Measurements from ENCODE around the gene PCDHA7. TPM values are rescaled to one million over a fixed set of nuclear protein-coding genes. Genes with fewer than 3 reads are reported as not detected.
A peak's percentile ranks its signal among the peaks of the same experiment; 100 is the strongest.

The PCDHA7 gene
- total RNA-seq, 4 donors from 2014 or later: 0.15 to 0.19 TPM; not detected in 2

- no peak for TF ChIP-seq POLR2A (IDR thresholded peaks at IDR 0.05)
- TF ChIP-seq, protein P1, sequence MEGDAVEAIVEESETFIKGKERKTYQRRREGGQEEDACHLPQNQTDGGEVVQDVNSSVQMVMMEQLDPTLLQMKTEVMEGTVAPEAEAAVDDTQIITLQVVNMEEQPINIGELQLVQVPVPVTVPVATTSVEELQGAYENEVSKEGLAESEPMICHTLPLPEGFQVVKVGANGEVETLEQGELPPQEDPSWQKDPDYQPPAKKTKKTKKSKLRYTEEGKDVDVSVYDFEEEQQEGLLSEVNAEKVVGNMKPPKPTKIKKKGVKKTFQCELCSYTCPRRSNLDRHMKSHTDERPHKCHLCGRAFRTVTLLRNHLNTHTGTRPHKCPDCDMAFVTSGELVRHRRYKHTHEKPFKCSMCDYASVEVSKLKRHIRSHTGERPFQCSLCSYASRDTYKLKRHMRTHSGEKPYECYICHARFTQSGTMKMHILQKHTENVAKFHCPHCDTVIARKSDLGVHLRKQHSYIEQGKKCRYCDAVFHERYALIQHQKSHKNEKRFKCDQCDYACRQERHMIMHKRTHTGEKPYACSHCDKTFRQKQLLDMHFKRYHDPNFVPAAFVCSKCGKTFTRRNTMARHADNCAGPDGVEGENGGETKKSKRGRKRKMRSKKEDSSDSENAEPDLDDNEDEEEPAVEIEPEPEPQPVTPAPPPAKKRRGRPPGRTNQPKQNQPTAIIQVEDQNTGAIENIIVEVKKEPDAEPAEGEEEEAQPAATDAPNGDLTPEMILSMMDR (IDR thresholded peaks at IDR 0.05): no peak
- WGBS, 2 donors: 26 to 40% methylated on average over 31 to 38 of the region's 44 CpGs
- Histone ChIP-seq H3K4me3 (peak within 1 kb of the TSS in 1 of 4 donors; percentile 24), H3K27ac (no peak within 1 kb of the TSS), H3K36me3 (no peaks in the 10 kb centered on the region), H3K9me3 (peaks cover 0 to 40% (median 24%) of the 10 kb centered on the region in 3 donors), H3K4me1 (no peaks in the 10 kb centered on the region), H3K27me3 (peaks cover 0 to 40% (median 0%) of the 10 kb centered on the region in 4 donors)
- intact Hi-C loops (cut with DNase I): no loop called here
- no peak for DNase-seq
Observed at GRCh38 chr5:140855772-140856674, 22.0 kb downstream of the PCDHA7 start, which contains the start of gene PCDHA10. Gene PCDHA10, plus strand, starts transcription at chr5:140855897. Its CDS starts 152 bp downstream, at chr5:140856049.

- Histone ChIP-seq H3K36me3 (no peaks in the 10 kb centered on the region), H3K4me3 (no peak overlapping the region), H3K27me3 (peaks cover 0 to 46% (median 0%) of the 10 kb centered on the region in 4 donors), H3K4me1 (no peaks in the 10 kb centered on the region), H3K27ac (no peak overlapping the region), H3K9me3 (peaks cover 0 to 51% (median 22%) of the 10 kb centered on the region in 3 donors)
- 72 to 79% methylated on average over 22 to 23 of the region's 94 CpGs for WGBS, 2 donors
- TF ChIP-seq, protein P1 (IDR thresholded peaks at IDR 0.05): no peak
- TF ChIP-seq POLR2A (IDR thresholded peaks at IDR 0.05): no peak
- intact Hi-C loops (cut with DNase I): no loop called here
- DNase-seq: no peak
Observed at GRCh38 chr5:140857177-140857986, 23.3 kb downstream of the PCDHA7 start.

DNA sequence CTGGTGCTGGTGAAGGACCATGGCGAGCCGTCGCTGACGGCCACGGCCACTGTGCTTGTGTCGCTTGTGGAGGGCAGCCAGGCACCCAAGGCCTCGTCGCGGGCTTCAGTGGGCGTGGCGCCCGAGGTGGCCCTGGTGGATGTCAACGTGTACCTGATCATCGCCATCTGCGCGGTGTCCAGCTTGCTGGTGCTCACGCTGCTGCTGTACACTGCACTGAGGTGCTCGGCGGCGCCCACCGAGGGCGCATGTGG is 23.8 kb downstream of the PCDHA7 start:
- Histone ChIP-seq H3K4me1 (no peaks in the 10 kb centered on the region), H3K9me3 (peaks cover 0 to 54% (median 27%) of the 10 kb centered on the region in 3 donors), H3K4me3 (no peak overlapping the region), H3K27ac (no peak overlapping the region), H3K36me3 (no peaks in the 10 kb centered on the region), H3K27me3 (peaks cover 0 to 47% (median 0%) of the 10 kb centered on the region in 4 donors)
- no peak for DNase-seq
- TF ChIP-seq, protein P1 (IDR thresholded peaks at IDR 0.05): no peak
- TF ChIP-seq POLR2A (IDR thresholded peaks at IDR 0.05): no peak
- intact Hi-C loops (cut with DNase I): no loop called here
- WGBS, 2 donors: 67% methylated on average over 1 of the region's 22 CpGs; no CpG with 5 or more reads in 1 of the 2 donors

GRCh38 chr5:140862441-140863295 is 28.6 kb downstream of the PCDHA7 start:
- peaks cover 0 to 22% (median 0%) of the 10 kb centered on the region in 4 donors for H3K27me3 ChIP-seq
- WGBS, 2 donors: 58 to 73% methylated on average over 35 to 54 of the region's 76 CpGs
- no peak for DNase-seq
- peaks cover 0 to 34% (median 14%) of the 10 kb centered on the region in 3 donors for H3K9me3 ChIP-seq
- intact Hi-C loops (cut with DNase I): no loop called here
- H3K36me3 ChIP-seq: no peaks in the 10 kb centered on the region
- TF ChIP-seq POLR2A (IDR thresholded peaks at IDR 0.05): no peak
- TF ChIP-seq, protein P1 (IDR thresholded peaks at IDR 0.05): no peak
- no peak overlapping the region for H3K27ac ChIP-seq
- H3K4me1 ChIP-seq: no peaks in the 10 kb centered on the region
- H3K4me3 ChIP-seq: no peak overlapping the region
